Astrocyte of the cerebellum (primary cell): ENCODE measurements around the gene GSTO1.
"Not testable (repeated sequence)": the region's sequence is repeated elsewhere in the genome, so short reads cannot be mapped to it uniquely, and the experiment has no call there.

Experiments used
- DNase-seq: peaks from one replicate; pipeline ENCODE4 v3.0.0-alpha.2; 2011; ENCODE audit warnings: low read depth
- H3K4me3 ChIP-seq: 2 replicates; pipeline ENCODE4 v1.5.1; 2011; ENCODE audit warnings: mild to moderate bottlenecking, low read depth, low read length, moderate library complexity
- in situ Hi-C: cut with HindIII; loops from 2 replicates; pipeline ENCODE4 v1.10.0; 2017; ENCODE audit warnings: low sequenced_read_pairs
- TF ChIP-seq, protein P1 (sequence below): IDR thresholded peaks from 2 replicates; pipeline ENCODE4 v1.5.1; 2012; ENCODE audit warnings: low read length, low read depth, moderate library complexity, mild to moderate bottlenecking; ENCODE audit errors: missing control alignments

GSTO1 gene

DNA sequence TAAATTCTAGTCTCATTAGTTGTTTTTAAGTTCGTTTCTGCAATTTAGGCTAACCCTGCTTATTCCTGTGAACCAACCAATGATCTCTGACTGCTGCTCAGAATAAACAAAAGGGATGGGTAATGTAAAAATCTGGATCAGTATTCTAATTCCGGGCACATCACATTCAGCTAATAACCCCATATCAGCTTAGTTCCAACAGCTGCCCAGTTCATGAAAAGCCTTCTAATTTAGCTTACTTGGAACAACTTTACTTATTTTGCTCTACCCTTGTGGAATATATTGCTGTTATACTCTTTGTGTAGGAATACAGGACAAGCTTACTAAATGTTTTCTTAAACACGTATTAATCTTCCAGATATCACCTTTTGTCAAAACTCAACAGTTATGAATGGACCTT lies 18.9 kb upstream of the GSTO1 start:
- H3K4me3 ChIP-seq, result no peak overlapping the region
- in situ Hi-C loops, result no loop called here
- TF ChIP-seq, protein P1, sequence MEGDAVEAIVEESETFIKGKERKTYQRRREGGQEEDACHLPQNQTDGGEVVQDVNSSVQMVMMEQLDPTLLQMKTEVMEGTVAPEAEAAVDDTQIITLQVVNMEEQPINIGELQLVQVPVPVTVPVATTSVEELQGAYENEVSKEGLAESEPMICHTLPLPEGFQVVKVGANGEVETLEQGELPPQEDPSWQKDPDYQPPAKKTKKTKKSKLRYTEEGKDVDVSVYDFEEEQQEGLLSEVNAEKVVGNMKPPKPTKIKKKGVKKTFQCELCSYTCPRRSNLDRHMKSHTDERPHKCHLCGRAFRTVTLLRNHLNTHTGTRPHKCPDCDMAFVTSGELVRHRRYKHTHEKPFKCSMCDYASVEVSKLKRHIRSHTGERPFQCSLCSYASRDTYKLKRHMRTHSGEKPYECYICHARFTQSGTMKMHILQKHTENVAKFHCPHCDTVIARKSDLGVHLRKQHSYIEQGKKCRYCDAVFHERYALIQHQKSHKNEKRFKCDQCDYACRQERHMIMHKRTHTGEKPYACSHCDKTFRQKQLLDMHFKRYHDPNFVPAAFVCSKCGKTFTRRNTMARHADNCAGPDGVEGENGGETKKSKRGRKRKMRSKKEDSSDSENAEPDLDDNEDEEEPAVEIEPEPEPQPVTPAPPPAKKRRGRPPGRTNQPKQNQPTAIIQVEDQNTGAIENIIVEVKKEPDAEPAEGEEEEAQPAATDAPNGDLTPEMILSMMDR, result no peak
- no peak for DNase-seq

DNA sequence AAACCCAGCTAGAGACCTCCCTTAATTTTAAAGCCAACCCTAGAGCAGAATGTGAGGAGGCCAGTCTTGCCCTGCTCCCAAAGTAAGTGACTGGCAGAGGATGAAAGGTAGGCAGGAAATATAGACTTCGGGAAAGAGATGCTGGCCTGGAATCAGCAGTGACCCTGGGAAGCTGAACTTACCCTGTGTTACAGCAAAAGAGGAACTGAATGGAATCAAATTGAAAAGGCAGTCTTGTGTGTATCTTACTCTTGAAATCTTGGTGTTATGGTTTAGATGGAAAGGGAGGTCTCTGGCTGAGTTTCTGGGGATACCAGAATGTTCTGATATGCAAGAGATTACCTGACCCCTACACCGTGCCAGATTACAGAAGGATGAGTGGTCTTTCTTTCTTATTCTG lies 14.6 kb upstream of the GSTO1 start:
- TF ChIP-seq, protein P1, result no peak
- no peak for DNase-seq
- H3K4me3 ChIP-seq, result no peak overlapping the region
- in situ Hi-C loops, result no loop called here

DNA sequence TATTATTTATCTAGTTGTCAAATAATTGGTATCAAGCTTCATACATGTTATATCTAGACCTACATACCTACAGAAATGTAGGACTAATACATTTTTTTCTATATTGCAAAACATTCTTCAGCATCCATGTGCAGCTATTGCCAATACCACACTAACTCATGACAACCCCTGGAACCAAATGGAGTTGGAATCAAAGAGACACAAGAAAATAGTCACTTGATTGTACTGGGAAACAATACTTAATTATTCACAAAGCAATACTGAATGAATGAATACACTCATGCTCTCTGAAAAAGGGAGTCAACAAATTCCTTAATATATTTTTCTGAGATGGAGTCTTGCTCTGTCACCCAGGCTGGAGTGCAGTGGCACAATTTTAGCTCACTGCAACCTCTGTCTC lies 12.1 kb upstream of the GSTO1 start:
- no peak overlapping the region for H3K4me3 ChIP-seq
- TF ChIP-seq, protein P1, result no peak
- no peak for DNase-seq
- in situ Hi-C loops, result no loop called here

DNA sequence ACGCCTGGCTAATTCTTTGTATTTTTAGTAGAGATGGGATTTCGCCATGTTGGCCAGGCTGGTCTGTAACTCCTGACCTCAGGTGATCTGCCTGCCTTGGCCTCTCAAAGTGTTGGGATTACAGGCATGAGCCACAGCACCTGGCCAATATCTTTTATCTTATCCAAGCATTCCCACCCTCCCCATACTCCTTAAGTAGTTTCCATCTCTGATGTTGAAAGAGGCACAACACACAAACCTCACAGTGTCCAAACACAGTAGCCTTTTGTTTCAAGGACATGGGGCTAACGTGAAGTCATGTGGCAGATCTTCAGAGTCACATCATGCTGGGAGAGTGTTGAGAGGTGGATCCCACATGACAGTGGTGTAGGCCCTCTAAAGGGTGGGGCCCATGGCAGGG lies 11.7 kb upstream of the GSTO1 start:
- in situ Hi-C loops, result not testable (repeated sequence)

DNA sequence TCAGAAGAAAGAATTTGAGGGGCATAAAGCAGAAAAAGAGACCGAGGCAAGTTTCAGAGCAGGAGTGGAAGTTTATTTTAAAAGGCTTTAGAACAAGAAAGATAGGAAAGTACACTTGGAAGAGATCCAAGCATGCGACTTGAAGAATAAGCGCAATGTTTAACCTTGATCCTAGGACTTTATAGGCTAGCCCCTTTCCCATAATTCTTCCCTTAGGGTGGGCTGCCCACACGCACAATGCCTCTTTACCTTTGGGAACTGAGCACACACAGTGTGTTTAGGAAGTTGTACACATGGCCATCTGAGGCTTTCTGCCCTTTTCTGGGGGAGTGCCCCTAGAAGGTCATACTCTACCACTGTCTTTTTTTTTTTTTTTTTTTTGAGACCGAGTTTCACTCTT lies 11.2 kb upstream of the GSTO1 start:
- TF ChIP-seq, protein P1, result no peak
- no peak overlapping the region for H3K4me3 ChIP-seq
- no peak for DNase-seq
- in situ Hi-C loops, result no loop called here

More for the DNA sequence above, 11.7 kb upstream of the GSTO1 start:
- DNase-seq, H3K4me3 ChIP-seq: not testable (repeated sequence)

DNA sequence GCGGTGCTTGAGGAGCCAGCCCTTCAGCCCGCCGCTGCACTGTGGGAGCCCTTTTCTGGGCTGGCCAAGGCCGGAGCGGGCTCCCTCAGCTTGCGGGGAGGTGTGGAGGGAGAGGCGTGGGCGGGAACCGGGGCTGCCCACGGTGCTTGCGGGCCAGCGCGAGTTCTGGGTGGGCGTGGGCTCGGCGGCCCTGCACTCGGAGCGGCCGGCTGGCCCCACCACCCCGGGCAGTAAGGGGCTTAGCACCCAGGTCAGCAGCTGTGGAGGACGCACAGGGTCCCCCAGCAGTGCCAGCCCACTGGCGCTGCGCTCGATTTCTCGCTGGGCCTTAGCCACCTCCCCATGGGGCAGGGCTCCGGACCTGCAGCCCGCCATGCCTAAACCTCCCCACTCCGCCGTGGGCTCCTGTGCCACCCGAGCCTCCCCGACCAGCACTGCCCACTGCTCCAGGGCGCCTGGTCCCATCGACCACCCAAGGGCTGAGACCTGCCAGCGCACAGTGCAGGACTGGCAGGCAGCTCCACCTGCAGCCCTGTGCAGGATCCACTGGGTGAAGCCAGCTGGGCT lies 9.5 kb upstream of the GSTO1 start:
- in situ Hi-C loops, result no loop called here
- TF ChIP-seq, protein P1, result no peak
- no peak for DNase-seq
- no peak overlapping the region for H3K4me3 ChIP-seq

DNA sequence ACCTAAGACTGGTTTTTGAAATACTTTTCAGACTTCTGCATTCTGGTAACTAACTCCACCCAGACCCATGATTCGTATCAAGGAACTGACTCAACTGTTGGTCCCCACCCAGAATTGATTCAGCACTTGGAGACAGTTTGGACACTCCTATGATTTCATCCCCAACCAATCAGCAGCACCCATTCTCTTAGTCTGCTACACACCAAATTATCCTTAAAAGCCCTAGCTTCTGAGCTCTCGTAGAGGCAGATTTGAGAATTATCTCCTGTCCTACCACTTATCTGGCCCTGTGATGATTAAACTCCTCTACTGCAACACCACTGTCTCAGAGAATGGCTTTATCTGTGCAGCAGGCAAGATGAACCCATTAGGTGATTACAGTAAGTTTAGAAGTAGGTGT lies 7.7 kb upstream of the GSTO1 start:
- no peak for DNase-seq
- in situ Hi-C loops, result no loop called here
- no peak overlapping the region for H3K4me3 ChIP-seq
- TF ChIP-seq, protein P1, result no peak
